ENCODE results near the gene CDH4.

The CDH4 gene

DNA sequence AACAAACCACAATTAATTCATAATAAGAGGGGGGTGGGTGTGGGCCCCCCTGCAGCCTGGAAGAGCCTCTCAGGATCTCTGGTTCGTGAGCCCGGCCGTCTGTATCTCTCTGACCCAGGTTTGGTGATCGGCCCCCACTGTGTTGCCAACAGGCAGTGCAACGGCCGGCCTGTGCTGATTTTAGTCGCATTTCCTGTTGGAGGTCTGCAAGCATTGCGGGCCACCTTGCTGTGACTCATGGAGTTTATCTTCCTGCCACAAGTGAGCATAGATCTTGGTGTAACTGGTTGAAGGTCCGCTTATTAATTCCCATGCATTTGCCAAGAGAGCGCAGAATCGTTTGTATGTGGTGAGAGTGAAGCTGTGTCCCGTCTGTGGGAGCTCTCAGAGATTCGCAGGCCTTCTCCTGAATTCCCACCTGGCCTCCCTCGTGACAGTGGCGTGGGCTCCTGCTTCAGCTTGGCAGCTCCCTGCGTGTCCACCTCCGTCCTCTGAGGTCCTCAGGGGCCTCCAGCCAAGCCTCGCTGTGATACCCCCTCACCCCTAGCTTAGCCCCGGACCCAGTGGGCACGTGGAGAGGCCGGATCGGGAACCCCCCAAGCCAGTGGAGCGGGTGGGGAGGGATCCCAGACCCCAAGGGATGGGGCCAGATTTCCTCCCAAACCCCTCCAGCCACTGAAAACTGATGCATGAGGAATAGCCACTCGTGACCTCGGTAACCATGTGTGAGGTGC is 269.8 kb downstream of the CDH4 start:
- DNase-seq = no peak

- no peak for DNase-seq
Observed at GRCh38 chr20:61522498-61523090, 270.5 kb downstream of the CDH4 start.

DNA sequence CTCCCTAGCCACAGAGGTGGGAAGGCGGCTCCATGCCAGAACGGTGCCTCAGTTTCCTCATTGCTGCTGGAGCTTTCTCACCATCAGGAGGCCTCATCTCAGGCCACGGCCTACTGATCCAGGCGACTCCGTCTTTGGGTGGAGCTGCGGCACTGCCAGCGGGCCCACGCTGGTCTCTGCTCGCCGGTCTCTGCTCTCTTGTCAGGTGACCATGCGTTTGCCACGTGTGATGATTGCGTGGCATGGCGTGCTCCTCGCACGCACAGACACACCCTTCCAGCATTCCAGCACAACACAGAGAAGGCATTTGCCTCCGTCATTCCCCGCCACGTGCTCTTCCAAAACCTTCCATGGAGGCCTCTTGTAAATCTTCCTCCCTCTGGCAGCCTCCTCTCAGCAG is 271.1 kb downstream of the CDH4 start:
- DNase-seq = no peak

DNA sequence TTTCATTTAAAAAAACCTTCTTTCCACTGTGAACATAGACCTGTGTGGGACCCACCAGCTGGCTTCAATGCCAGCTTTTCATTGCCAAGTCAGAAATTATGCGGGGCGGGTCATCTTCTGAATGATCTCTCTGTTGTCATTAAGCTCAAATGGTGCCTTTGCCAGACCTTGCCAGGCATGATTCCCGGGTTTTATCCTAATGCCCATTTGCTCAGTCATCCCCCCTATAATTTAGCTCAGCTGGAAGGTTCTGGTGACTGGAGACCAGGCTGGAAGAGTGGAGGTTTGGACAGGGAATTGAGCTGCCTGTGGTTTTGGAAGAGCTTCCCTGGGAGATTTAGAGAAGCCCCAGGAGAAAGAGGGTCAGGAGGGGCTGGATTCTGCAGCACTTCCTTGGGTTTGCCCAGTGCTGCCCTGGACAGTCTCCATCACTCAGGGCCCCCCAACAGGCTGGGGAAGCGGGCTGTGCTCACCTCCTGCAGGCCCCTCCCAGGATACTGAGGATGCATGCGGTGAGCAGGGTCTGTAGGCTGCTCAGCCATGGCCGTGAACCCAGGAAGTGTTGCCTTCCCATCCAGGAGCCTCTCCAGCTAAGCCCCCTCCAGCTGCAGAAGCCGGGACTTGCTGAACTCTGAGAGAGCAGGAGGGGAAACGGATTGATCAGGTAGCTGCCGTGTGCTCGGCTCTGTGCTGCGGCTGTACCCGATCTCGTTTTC is 273.0 kb downstream of the CDH4 start:
- no peak for DNase-seq

- no peak for DNase-seq
Observed at GRCh38 chr20:61525781-61526431, 273.8 kb downstream of the CDH4 start.

DNA sequence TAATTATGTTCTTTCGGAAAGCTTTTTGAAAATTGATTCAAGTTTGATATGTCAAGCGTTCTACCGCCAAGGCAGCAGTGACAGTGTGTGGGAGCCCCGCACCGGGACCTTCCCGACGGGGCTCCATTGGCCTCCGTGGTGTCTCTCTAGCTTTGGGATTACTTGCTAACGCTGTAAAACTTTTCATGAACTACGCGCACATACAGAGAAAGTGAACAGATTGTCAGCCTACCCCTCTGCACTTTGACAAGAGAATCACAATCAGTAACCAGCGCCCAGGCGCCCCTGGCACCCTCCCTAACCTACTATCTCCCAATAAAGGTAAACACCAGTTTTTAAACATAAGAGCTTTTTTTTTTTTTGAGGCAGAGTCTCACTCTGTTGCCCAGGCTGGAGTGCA is 274.8 kb downstream of the CDH4 start:
- DNase-seq = no peak

DNA sequence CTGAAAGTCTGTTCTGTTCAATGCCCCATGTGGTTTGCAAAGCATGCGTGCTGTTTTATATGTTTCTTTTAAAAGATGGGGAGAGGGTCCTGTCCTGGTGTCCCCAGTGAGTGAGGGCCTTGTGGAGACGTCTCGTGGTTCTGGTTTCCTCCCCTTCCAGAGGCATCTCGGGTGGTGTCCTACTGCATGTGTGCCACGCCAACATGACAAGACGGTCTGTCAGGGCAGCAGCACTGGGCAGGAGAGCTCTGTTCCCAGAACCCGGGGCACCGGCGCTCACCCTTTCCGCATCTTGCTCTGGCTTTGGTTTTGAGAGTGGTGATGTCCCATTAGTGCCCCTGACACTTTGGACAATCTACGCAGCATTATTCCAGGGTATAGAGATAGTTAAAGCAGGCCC is 275.6 kb downstream of the CDH4 start:
- DNase-seq = no peak

DNA sequence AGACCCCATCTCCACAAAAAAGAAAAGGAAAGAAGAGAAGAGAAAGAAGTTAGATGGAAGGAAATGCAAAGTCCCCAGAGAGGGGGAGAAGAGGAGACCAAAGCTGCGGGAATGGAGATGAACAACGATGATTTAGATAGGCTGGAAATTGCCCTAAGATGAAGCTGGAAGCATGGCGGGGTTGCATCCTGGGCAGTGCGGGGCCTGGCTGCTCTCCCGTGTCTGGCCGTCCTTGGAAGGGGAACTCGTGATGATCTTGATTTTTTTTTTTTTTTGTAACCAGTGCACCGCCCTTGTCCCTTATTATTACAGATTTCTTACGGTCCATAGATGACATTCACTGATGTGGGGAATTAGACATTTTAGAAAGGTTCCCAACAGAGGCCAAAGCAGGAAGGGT is 276.5 kb downstream of the CDH4 start:
- DNase-seq = no peak

DNA sequence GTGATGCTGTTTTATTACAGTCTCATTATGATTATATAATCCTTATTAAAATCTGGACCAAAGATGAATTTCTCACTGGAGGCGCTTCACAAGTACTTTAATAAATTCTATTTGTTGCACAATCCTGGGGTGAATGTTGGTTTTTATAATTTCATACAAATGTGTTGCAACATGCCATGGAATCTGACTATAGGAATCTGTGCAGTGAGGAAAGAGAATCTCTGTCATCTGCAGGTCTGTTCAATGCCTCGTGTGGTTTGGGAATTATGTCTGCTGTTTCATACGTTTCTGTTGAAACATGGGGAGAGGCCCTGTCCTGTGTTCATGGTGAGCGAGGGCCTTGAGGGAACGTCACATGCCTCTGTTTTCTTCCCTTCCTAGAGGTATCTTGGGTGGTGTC is 277.3 kb downstream of the CDH4 start:
- DNase-seq = no peak

- no peak for DNase-seq
Observed at GRCh38 chr20:61531553-61532345, 279.7 kb downstream of the CDH4 start.

DNA sequence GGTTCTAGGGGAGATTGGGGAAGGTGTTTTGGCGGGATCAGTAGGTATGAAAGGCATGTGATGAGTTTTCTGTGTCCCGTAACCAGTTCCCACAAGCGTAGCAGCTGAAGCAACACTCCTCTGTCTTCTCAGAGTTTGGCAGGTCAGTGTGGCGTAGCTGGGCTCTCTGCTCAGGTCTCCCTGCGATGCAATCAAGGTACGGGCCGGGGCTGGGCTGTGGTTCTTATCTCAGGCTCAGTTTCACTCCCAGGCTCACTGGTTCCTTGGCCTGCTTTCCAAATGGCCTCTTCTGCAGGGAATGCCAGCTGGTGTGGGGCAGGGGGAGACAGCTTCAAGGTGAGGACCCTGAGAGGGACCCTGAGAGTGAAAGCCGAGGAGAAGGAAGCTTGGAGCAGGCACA is 280.7 kb downstream of the CDH4 start:
- no peak for DNase-seq

DNA sequence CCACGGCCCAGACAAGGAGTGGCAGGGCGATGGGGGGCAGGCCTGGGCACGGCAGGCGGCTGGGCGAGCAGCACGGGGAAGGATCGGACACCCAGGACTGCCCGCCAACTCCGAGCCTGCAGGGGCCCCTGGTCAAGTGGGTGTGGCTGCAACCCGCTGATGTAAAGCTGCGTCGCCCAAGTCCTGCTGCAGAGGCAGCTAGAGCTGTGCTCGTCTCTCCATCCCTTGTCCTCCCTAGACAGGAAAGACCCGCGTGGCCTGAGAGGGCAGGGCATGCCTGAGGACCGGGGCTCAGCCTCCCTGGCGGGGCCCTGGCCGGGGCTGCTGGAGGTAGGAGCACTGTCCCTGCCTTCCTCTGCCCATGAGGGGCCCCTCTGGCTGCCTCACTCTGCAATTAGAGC is 281.2 kb downstream of the CDH4 start:
- DNase-seq = no peak

- no peak for DNase-seq
Observed at GRCh38 chr20:61534346-61534745, 282.3 kb downstream of the CDH4 start.

DNA sequence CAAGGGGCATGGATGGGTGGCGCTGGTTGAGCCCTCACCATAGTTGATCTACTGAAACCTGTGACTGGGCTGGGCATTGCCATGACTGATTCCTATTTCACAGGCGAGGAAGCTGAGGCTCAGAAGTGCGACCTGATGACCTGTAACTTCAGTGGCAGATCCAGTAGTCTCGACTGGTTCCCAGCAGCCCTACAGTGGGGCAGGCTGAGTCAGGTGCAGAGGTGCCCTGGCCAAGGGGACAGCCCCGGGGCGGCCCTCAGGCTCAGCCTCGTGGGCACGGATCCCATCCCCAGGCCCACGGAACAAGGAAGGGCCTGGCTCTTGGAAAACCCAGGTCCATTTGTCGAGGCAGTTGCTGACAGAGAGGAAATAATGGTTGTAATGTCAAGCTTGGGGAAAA is 283.0 kb downstream of the CDH4 start:
- no peak for DNase-seq

DNA sequence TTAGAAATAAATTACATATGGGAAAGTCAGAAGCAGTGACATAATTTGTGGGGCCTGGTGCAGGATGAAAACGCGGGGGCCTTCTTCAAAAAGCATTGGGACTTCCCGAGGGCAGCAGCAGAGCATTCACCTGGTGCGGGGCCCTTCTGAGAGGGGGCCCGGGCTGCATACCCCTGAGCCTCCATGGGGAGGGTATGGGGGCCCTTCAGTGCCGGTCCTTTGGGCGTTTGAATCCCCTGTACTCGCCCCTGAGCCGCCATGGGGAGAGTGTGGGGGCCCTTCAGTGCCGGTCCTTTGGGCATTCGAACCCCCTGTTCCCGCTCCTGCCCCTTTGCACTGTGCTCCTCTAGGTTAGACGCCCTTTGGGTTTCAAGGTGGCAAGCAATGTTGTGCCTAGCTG is 283.5 kb downstream of the CDH4 start:
- DNase-seq = no peak

GRCh38 chr20:61535956-61536355 is 283.9 kb downstream of the CDH4 start:
- DNase-seq = no peak

DNA sequence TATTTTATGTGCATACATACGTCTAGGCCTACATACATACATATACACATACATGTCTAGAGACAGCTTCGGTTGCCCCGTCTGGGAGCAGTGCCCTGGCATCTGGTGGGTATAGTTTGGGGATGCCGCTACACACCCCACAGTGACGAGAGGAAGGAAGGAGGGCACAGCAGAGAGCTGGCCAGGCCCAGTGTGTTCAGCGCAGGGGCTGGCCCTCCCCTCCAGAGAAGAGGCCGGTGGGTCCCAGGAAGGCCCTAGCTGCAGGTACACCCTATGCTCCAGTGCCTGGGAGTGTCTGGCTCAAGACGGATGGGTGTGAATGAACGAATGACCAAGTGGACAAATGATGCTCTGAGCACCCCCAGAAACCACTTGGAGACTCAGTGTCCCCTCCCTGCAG is 284.6 kb downstream of the CDH4 start:
- no peak for DNase-seq

DNA sequence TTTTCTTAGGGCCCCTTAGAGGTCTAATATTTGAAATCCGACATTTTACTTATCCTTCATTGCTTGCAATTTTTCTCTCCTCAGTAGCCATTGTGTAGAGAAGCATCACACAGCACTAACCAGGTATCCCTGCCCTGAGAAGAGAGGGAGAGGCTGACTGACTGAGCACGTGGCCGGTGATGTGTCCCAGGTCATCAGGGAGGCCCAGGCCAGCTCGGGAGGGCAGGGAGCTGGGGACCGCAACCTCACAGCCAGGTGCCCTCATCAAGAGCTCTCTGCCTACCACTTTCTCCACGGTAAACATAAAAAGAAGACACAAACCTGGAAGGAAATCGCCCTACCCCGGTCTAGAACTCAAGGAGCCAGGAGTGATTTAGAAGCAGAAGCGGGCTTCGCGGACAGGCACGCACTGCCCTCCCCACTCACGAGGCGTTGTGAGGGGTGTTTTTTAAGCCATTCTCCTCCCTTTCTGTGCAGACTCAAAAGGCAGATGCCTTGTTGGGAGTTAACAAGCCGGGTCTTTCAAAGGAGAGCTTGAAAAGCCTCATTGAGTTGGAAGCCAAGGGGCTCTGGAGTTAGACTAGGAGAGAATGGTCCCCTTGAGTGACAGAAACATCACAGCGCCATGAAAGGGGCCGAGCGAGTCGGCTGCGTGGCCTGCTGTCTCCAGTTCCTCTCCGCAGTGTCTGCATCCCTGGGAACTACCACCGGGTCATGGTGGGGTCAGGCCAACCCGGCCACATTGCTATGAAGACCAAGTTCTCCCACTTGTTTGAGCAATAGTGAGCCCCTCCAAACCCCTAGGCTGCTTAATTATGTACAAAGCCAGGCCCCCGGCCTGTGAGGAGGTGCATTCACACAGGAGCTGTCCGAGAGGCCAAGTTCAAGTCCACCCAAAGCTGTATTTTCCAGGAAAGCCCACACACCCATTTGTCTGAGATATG is 285.4 kb downstream of the CDH4 start:
- no peak for DNase-seq

- DNase-seq = no peak
Observed at GRCh38 chr20:61538183-61538942, 286.3 kb downstream of the CDH4 start.

- no peak for DNase-seq
Observed at GRCh38 chr20:61538943-61539265, 286.8 kb downstream of the CDH4 start.

Measured in inflammatory macrophage (primary cell).